ENCODE measurements around the gene VSIG10L.

The VSIG10L gene

GRCh38 chr19:51368366-51369282 is 26.7 kb upstream of the VSIG10L start, which contains the start of gene CLDND2:
Gene CLDND2, minus strand, starts transcription at chr19:51369003. Its CDS starts 426 bp downstream, at chr19:51368577.
- H3K9me3 Mint-ChIP-seq = no peaks in the 10 kb centered on the region
- H3K4me1 Mint-ChIP-seq (ENCODE audit: low read depth) = peaks cover 65% of the 10 kb centered on the region
- H3K4me3 Mint-ChIP-seq = peak within 1 kb of the TSS; percentile 77
- no peaks in the 10 kb centered on the region for H3K27me3 Mint-ChIP-seq
- peaks cover 13% of the 10 kb centered on the region for H3K36me3 Mint-ChIP-seq (ENCODE audit: low read depth)
- peak within 1 kb of the TSS; percentile 85 for H3K27ac Mint-ChIP-seq
- intact Hi-C loops (cut with micrococcal nuclease) = no loop called here

GRCh38 chr19:51367565-51368365 is 25.8 kb upstream of the VSIG10L start:
- intact Hi-C loops (cut with micrococcal nuclease) = loop anchor here (1.0 kb wide), 2 partner anchors 27 to 28 kb away; no protein-coding TSS in a partner anchor
- H3K27ac Mint-ChIP-seq = peak overlapping the region; percentile 85
- peaks cover 68% of the 10 kb centered on the region for H3K4me1 Mint-ChIP-seq (ENCODE audit: low read depth)
- H3K27me3 Mint-ChIP-seq = no peaks in the 10 kb centered on the region
- peaks cover 13% of the 10 kb centered on the region for H3K36me3 Mint-ChIP-seq (ENCODE audit: low read depth)
- peak overlapping the region; percentile 77 for H3K4me3 Mint-ChIP-seq
- no peaks in the 10 kb centered on the region for H3K9me3 Mint-ChIP-seq

GRCh38 chr19:51367255-51367564 is 25.3 kb upstream of the VSIG10L start:
- H3K4me1 Mint-ChIP-seq (ENCODE audit: low read depth) = peaks cover 67% of the 10 kb centered on the region
- peaks cover 13% of the 10 kb centered on the region for H3K36me3 Mint-ChIP-seq (ENCODE audit: low read depth)
- intact Hi-C loops (cut with micrococcal nuclease) = loop anchor here (1.0 kb wide), 2 partner anchors 27 to 28 kb away; no protein-coding TSS in a partner anchor
- H3K9me3 Mint-ChIP-seq = no peaks in the 10 kb centered on the region
- H3K27ac Mint-ChIP-seq = peak overlapping the region; percentile 85
- H3K4me3 Mint-ChIP-seq = peak overlapping the region; percentile 77
- no peaks in the 10 kb centered on the region for H3K27me3 Mint-ChIP-seq

- Mint-ChIP-seq H3K4me3 (peak overlapping the region; percentile 77), H3K27ac (peak overlapping the region; percentile 85), H3K27me3 (no peaks in the 10 kb centered on the region), H3K4me1 (ENCODE audit: low read depth) (peaks cover 61% of the 10 kb centered on the region), H3K36me3 (ENCODE audit: low read depth) (peaks cover 13% of the 10 kb centered on the region), H3K9me3 (no peaks in the 10 kb centered on the region)
- intact Hi-C loops (cut with micrococcal nuclease) = loop anchor here (1.0 kb wide), 2 partner anchors 27 to 28 kb away; no protein-coding TSS in a partner anchor
Measured at GRCh38 chr19:51366389-51367254, 24.7 kb upstream of the VSIG10L start.

- Mint-ChIP-seq H3K4me3 (peak within 1 kb of the TSS; percentile 77), H3K9me3 (no peaks in the 10 kb centered on the region), H3K27me3 (no peaks in the 10 kb centered on the region), H3K4me1 (ENCODE audit: low read depth) (peaks cover 55% of the 10 kb centered on the region), H3K27ac (peak within 1 kb of the TSS; percentile 85), H3K36me3 (ENCODE audit: low read depth) (peaks cover 13% of the 10 kb centered on the region)
- intact Hi-C loops (cut with micrococcal nuclease) = no loop called here
Measured at GRCh38 chr19:51365965-51366388, 24.0 kb upstream of the VSIG10L start, which contains the start of gene ETFB. Gene ETFB, minus strand, starts transcription at chr19:51366388. Its CDS starts 62 bp downstream, at chr19:51366326.

- intact Hi-C loops (cut with micrococcal nuclease) = no loop called here
- H3K36me3 Mint-ChIP-seq (ENCODE audit: low read depth) = peaks cover 13% of the 10 kb centered on the region
- H3K27ac Mint-ChIP-seq = peak overlapping the region; percentile 85
- no peaks in the 10 kb centered on the region for H3K27me3 Mint-ChIP-seq
- H3K4me1 Mint-ChIP-seq (ENCODE audit: low read depth) = peaks cover 49% of the 10 kb centered on the region
- H3K4me3 Mint-ChIP-seq = peak overlapping the region; percentile 77
- no peaks in the 10 kb centered on the region for H3K9me3 Mint-ChIP-seq
Measured at GRCh38 chr19:51365211-51365964, 23.4 kb upstream of the VSIG10L start.

GRCh38 chr19:51364200-51365106 is 22.5 kb upstream of the VSIG10L start:
- intact Hi-C loops (cut with micrococcal nuclease) = no loop called here
- Mint-ChIP-seq H3K27me3 (no peaks in the 10 kb centered on the region), H3K4me3 (no peak overlapping the region), H3K36me3 (ENCODE audit: low read depth) (peaks cover 13% of the 10 kb centered on the region), H3K9me3 (no peaks in the 10 kb centered on the region), H3K4me1 (ENCODE audit: low read depth) (peaks cover 45% of the 10 kb centered on the region), H3K27ac (peak overlapping the region; percentile 27)

GRCh38 chr19:51361239-51361638 is 19.3 kb upstream of the VSIG10L start:
- Mint-ChIP-seq H3K9me3 (no peaks in the 10 kb centered on the region), H3K27ac (no peak overlapping the region), H3K27me3 (no peaks in the 10 kb centered on the region), H3K4me3 (no peak overlapping the region), H3K4me1 (ENCODE audit: low read depth) (peaks cover 32% of the 10 kb centered on the region), H3K36me3 (ENCODE audit: low read depth) (peaks cover 13% of the 10 kb centered on the region)
- intact Hi-C loops (cut with micrococcal nuclease) = no loop called here

- H3K27me3 Mint-ChIP-seq = no peaks in the 10 kb centered on the region
- no peak overlapping the region for H3K27ac Mint-ChIP-seq
- no peaks in the 10 kb centered on the region for H3K9me3 Mint-ChIP-seq
- no peak overlapping the region for H3K4me3 Mint-ChIP-seq
- H3K36me3 Mint-ChIP-seq (ENCODE audit: low read depth) = peaks cover 8% of the 10 kb centered on the region
- peaks cover 19% of the 10 kb centered on the region for H3K4me1 Mint-ChIP-seq (ENCODE audit: low read depth)
- intact Hi-C loops (cut with micrococcal nuclease) = no loop called here
Measured at GRCh38 chr19:51359294-51359693, 17.4 kb upstream of the VSIG10L start.

- H3K9me3 Mint-ChIP-seq = no peaks in the 10 kb centered on the region
- H3K4me3 Mint-ChIP-seq = no peak overlapping the region
- H3K27me3 Mint-ChIP-seq = no peaks in the 10 kb centered on the region
- H3K27ac Mint-ChIP-seq = no peak overlapping the region
- peaks cover 19% of the 10 kb centered on the region for H3K36me3 Mint-ChIP-seq (ENCODE audit: low read depth)
- H3K4me1 Mint-ChIP-seq (ENCODE audit: low read depth) = peaks cover 6% of the 10 kb centered on the region
- intact Hi-C loops (cut with micrococcal nuclease) = no loop called here
Measured at GRCh38 chr19:51357952-51358351, 16.0 kb upstream of the VSIG10L start.

- Mint-ChIP-seq H3K4me3 (no peak overlapping the region), H3K36me3 (ENCODE audit: low read depth) (peaks cover 36% of the 10 kb centered on the region), H3K9me3 (no peaks in the 10 kb centered on the region), H3K27me3 (no peaks in the 10 kb centered on the region), H3K4me1 (ENCODE audit: low read depth) (no peaks in the 10 kb centered on the region), H3K27ac (no peak overlapping the region)
- intact Hi-C loops (cut with micrococcal nuclease) = no loop called here
Measured at GRCh38 chr19:51356159-51356801, 14.3 kb upstream of the VSIG10L start.

GRCh38 chr19:51354742-51355148 is 12.8 kb upstream of the VSIG10L start:
- intact Hi-C loops (cut with micrococcal nuclease) = no loop called here
- H3K27ac Mint-ChIP-seq = no peak overlapping the region
- H3K27me3 Mint-ChIP-seq = no peaks in the 10 kb centered on the region
- H3K4me1 Mint-ChIP-seq (ENCODE audit: low read depth) = no peaks in the 10 kb centered on the region
- no peak overlapping the region for H3K4me3 Mint-ChIP-seq
- H3K9me3 Mint-ChIP-seq = no peaks in the 10 kb centered on the region
- peaks cover 52% of the 10 kb centered on the region for H3K36me3 Mint-ChIP-seq (ENCODE audit: low read depth)
